ENCODE data around the gene CLEC10A.

Gene CLEC10A

DNA sequence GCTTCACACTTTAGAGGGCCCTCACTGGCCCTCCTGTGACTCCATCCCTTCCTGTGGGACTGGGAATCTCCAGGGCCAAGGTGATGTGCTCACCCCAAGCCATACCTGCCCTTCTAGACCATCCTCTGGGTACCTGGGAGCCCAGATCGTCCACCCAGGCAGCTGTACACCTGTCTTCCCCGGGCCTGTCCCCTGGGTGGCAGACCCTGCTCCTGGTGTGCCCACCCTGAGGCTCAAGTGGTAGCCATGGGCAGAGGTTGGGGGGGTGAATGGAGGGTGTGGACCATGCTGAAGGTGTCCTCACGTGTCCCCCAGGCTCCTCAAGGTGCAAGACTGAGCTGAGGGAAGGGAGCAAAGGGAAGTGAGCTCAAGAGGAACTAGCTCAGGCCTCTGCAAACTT is 9.3 kb downstream of the CLEC10A start:
- TF ChIP-seq, protein P1, sequence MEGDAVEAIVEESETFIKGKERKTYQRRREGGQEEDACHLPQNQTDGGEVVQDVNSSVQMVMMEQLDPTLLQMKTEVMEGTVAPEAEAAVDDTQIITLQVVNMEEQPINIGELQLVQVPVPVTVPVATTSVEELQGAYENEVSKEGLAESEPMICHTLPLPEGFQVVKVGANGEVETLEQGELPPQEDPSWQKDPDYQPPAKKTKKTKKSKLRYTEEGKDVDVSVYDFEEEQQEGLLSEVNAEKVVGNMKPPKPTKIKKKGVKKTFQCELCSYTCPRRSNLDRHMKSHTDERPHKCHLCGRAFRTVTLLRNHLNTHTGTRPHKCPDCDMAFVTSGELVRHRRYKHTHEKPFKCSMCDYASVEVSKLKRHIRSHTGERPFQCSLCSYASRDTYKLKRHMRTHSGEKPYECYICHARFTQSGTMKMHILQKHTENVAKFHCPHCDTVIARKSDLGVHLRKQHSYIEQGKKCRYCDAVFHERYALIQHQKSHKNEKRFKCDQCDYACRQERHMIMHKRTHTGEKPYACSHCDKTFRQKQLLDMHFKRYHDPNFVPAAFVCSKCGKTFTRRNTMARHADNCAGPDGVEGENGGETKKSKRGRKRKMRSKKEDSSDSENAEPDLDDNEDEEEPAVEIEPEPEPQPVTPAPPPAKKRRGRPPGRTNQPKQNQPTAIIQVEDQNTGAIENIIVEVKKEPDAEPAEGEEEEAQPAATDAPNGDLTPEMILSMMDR (IDR thresholded peaks at IDR 0.05; ENCODE audit: low read depth, low read length): no peak
- no peak for DNase-seq (ENCODE audit: low read depth in 2 of 2)
- no peak overlapping the region for H3K4me3 ChIP-seq (replicated peaks in 1 of 2; ENCODE audit: low read depth in 2 of 2, low read length in 2 of 2)

DNA sequence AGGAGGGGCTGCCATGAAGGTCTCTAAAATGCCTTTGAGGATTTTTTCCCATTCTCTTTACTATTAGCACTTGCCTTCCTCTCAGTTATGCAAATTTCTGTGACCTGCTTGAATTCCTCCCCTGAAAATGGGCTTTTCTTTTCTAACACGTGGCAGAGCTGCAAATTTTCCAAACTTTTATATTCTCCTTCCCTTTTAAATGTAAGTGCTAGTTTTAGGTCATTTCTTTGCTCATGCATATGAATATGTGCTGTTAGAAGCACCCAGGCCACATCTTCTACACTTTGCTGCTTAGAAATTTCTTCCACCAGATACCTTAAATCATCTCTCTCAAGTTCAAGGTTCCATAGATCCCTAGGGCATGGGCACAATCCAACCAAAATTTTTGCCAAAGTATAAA is 11.8 kb downstream of the CLEC10A start:
- no peak for DNase-seq (ENCODE audit: low read depth in 2 of 2)
- TF ChIP-seq, protein P1 (IDR thresholded peaks at IDR 0.05; ENCODE audit: low read depth, low read length): no peak
- H3K4me3 ChIP-seq (replicated peaks in 1 of 2; ENCODE audit: low read depth in 2 of 2, low read length in 2 of 2): no peak overlapping the region

DNA sequence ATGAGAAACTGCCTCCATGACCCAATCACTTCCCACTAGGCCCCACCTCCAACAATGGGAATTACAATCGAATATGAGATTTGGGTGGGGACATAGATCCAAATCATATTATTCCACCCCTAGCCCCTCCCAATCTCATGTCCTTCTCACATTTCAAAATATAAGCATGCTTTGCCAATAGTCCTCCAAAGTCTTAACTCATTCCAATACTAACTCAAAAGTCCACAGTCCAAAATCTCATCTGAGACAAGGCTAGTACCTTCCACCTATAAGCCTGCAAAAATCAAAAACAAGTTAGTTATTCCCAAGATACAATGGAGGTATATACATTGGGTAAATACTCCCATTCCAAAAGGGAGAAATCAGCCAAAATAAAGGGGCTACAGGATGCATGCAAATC is 12.9 kb downstream of the CLEC10A start:
- TF ChIP-seq, protein P1 (IDR thresholded peaks at IDR 0.05; ENCODE audit: low read depth, low read length): no peak
- DNase-seq (ENCODE audit: low read depth in 2 of 2): no peak

DNA sequence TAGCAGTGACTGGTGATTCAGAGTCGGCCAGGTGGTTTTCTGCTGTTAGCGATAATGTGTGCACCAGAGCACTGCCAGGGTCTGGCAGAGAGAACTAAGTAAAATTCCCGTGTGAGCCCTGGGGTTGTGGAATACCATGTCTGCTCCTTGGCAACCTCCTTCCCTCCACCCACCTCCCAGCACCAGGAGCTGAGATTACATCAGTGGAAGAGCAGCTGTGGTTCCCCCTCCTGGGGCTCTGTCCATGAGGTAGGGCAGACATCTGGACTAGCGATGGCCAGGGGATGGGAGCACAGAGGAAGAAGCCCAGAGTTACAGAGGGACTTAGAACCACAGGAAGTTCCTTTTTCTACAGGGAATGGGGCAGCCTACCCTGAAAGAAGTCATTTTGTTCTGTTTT is 15.8 kb downstream of the CLEC10A start:
- TF ChIP-seq, protein P1 (IDR thresholded peaks at IDR 0.05; ENCODE audit: low read depth, low read length): no peak
- peak in 1 of 2 donors; percentile 22 for DNase-seq (ENCODE audit: low read depth in 2 of 2)
- H3K4me3 ChIP-seq (replicated peaks in 1 of 2; ENCODE audit: low read depth in 2 of 2, low read length in 2 of 2): no peak overlapping the region

More for the DNA sequence above, 12.9 kb downstream of the CLEC10A start:
- H3K4me3 ChIP-seq (replicated peaks in 1 of 2; ENCODE audit: low read depth in 2 of 2, low read length in 2 of 2): no peak overlapping the region

DNA sequence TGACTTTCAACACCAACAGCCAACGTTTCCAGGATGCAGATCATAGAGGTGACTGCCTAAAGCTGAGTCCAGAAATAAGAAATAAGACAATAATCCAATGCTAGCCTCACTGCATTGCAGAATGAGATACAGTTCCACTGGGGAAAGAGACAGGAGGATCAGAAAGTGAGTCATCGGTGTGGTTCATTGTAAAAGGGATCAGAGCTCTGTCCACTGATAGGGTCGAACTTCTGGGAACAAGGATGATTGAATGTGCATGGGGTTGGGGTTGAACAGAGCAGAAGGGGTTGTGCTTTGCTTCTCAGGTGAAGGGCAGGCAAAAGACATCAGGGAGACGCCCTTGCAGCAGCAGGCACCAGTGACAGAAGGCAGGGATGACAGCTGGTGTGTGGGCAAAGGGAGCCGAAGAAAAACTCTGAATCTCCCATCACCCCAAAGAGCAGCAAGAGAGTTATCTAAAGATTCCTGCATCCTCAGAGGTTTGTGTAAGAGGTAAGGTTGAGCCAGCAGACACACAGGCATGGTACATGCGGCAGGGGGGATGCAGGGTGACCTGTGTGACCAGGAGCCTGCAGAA is 16.4 kb downstream of the CLEC10A start:
- DNase-seq (ENCODE audit: low read depth in 2 of 2): peak in 1 of 2 donors; percentile 29
- no peak overlapping the region for H3K4me3 ChIP-seq (replicated peaks in 1 of 2; ENCODE audit: low read depth in 2 of 2, low read length in 2 of 2)
- TF ChIP-seq, protein P1 (IDR thresholded peaks at IDR 0.05; ENCODE audit: low read depth, low read length): no peak

DNA sequence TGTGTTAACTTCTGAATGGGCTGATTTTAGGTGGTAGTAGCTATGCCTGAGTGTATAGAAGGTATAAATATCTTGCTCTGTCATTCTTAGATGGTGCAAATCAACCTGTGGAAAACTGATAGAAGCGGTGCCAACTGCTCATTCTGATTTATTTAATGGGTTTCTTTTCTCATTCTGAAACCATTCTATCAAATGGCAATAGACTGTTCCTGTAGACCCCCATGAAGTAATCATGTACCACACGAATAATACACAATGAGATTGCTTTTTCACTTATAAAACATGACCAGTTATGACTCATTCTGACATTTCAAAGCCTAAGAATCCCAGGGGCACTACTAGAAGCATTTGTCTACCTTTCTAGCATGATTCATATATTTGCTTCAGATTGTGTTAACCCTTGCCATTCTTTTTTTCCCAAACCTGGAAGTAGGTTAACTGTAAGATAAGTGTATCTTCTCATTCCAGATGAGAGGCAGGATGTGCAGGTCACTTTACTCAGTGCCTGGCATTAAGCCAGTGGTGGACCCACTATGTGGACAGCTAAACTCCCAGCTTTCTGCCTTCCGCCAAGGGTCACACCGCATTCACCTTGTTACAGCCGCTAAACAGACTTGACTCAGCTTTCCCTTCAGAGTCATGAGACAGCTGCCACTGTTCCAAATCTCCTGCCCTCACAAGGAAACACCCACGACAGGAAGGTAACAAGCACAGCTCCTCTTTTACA is 19.7 kb downstream of the CLEC10A start:
- TF ChIP-seq, protein P1 (IDR thresholded peaks at IDR 0.05; ENCODE audit: low read depth, low read length): no peak
- no peak overlapping the region for H3K4me3 ChIP-seq (replicated peaks in 1 of 2; ENCODE audit: low read depth in 2 of 2, low read length in 2 of 2)
- peak; percentile 55 to 95 for DNase-seq (ENCODE audit: low read depth in 2 of 2)

All from cardiac fibroblast (primary cell).